ENCODE measurements around the gene GULP1. TPM values are rescaled to one million over a fixed set of nuclear protein-coding genes. Genes with fewer than 3 reads are reported as not detected.

GULP1 gene
- total RNA-seq, 1 experiment from 2014 or later, result 86.8 TPM

DNA sequence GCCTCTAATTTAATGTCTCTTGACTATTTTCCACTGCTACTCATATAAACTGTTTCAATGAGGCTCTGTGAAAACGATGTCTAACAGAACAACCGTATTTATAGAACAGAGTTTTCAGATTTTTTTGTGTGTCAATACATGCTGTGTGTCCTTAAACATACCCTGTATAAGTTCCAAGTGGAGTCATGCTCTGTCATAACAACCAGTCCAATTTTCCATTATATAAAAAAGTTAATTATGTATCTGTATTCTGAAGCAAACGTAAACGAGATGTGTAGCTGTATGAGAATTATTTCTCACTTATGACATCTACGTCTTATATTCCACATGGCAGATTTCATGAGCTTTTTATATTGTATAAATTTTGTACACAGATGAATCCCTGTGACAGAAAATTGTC is 13.9 kb upstream of the GULP1 start:
- TF ChIP-seq, protein P1, sequence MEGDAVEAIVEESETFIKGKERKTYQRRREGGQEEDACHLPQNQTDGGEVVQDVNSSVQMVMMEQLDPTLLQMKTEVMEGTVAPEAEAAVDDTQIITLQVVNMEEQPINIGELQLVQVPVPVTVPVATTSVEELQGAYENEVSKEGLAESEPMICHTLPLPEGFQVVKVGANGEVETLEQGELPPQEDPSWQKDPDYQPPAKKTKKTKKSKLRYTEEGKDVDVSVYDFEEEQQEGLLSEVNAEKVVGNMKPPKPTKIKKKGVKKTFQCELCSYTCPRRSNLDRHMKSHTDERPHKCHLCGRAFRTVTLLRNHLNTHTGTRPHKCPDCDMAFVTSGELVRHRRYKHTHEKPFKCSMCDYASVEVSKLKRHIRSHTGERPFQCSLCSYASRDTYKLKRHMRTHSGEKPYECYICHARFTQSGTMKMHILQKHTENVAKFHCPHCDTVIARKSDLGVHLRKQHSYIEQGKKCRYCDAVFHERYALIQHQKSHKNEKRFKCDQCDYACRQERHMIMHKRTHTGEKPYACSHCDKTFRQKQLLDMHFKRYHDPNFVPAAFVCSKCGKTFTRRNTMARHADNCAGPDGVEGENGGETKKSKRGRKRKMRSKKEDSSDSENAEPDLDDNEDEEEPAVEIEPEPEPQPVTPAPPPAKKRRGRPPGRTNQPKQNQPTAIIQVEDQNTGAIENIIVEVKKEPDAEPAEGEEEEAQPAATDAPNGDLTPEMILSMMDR (IDR thresholded peaks at IDR 0.05; ENCODE audit: unreplicated experiment), result no peak
- DNase-seq, result no peak
- Mint-ChIP-seq H3K36me3 (ENCODE audit: insufficient read depth, unreplicated experiment) (no peaks in the 10 kb centered on the region), H3K9me3 (ENCODE audit: low read depth, unreplicated experiment) (peaks cover 2% of the 10 kb centered on the region), H3K4me1 (ENCODE audit: low read depth, unreplicated experiment) (peaks cover 15% of the 10 kb centered on the region), H3K27me3 (ENCODE audit: unreplicated experiment) (no peaks in the 10 kb centered on the region), H3K27ac (ENCODE audit: unreplicated experiment) (no peak overlapping the region), H3K4me3 (ENCODE audit: low read depth, unreplicated experiment) (no peak overlapping the region)
- CTCF ChIA-PET, result no interaction called here
- BruUV-seq (replicated peaks), result no TSS peak
- intact Hi-C loops (cut with micrococcal nuclease; ENCODE audit: unreplicated experiment), result no loop called here

DNA sequence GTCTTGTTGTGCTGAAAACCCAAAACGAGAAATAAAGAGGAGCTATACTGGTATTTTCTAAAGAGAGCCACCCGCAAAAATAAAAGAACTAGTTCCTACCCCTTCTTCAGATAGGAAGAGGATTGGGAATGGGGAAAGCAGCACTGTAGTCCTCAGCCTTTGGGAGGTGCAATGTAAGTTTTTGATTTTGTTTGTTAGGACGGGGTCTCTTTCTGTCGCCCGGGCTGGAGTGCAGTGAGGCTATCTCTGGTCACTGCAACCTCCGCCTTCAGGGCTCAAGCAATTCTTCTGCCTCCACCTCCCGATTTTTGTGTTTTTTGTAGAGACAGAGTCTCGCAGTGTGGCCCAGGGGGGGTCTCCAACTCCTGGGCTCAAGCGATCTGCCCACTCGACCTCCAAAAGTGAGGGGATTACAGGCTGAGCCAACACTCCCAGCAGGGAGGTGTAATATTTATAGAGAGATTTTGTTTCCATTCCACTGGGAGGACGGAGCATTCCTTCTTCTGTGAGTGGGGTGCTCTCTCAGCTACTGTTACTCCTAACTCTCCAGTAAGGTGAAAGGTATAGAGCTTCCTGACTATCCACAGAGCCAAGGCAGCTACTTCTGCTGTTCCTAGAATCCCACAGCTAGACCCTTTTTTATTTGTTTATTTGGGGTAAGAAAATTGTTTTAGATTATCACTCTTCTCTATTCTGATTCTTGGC is 13.1 kb upstream of the GULP1 start:
- CTCF ChIA-PET, result interaction anchor here (0.6 kb wide), 1 partner anchor 653 kb away, joined by 5 read pairs; no protein-coding TSS in a partner anchor
- BruUV-seq (replicated peaks), result no TSS peak
- Mint-ChIP-seq H3K9me3 (ENCODE audit: low read depth, unreplicated experiment) (peaks cover 5% of the 10 kb centered on the region), H3K27ac (ENCODE audit: unreplicated experiment) (no peak overlapping the region), H3K4me1 (ENCODE audit: low read depth, unreplicated experiment) (peaks cover 15% of the 10 kb centered on the region), H3K36me3 (ENCODE audit: insufficient read depth, unreplicated experiment) (no peaks in the 10 kb centered on the region), H3K27me3 (ENCODE audit: unreplicated experiment) (no peaks in the 10 kb centered on the region), H3K4me3 (ENCODE audit: low read depth, unreplicated experiment) (no peak overlapping the region)
- TF ChIP-seq, protein P1 (IDR thresholded peaks at IDR 0.05; ENCODE audit: unreplicated experiment), result no peak
- no peak for DNase-seq
- intact Hi-C loops (cut with micrococcal nuclease; ENCODE audit: unreplicated experiment), result no loop called here

DNA sequence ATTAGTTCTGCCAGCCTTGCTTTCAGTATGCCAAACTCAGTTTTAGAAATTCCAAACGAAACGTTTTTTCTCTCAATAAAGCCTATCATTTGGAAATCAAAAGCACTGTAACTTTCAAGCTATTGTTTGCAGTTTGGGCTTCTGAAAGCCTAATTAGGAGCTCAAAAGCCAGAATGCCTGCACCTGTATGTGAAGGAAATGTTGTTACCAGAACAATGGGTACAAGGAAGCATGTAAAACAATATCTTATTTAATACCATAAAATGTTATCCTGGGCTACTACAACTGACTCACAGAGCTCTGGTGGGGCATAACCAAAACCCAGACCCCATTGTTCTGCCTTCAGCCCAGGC is 12.6 kb upstream of the GULP1 start:
- H3K9me3 Mint-ChIP-seq (ENCODE audit: low read depth, unreplicated experiment), result peaks cover 5% of the 10 kb centered on the region
- H3K4me3 Mint-ChIP-seq (ENCODE audit: low read depth, unreplicated experiment), result no peak overlapping the region
- H3K4me1 Mint-ChIP-seq (ENCODE audit: low read depth, unreplicated experiment), result peaks cover 15% of the 10 kb centered on the region
- BruUV-seq (replicated peaks), result no TSS peak
- CTCF ChIA-PET, result interaction anchor here (0.6 kb wide), 1 partner anchor 652 kb away, joined by 5 read pairs; no protein-coding TSS in a partner anchor
- no peak overlapping the region for H3K27ac Mint-ChIP-seq (ENCODE audit: unreplicated experiment)
- no peak for DNase-seq
- TF ChIP-seq, protein P1 (IDR thresholded peaks at IDR 0.05; ENCODE audit: unreplicated experiment), result no peak
- no peaks in the 10 kb centered on the region for H3K27me3 Mint-ChIP-seq (ENCODE audit: unreplicated experiment)
- intact Hi-C loops (cut with micrococcal nuclease; ENCODE audit: unreplicated experiment), result no loop called here
- H3K36me3 Mint-ChIP-seq (ENCODE audit: insufficient read depth, unreplicated experiment), result no peaks in the 10 kb centered on the region

DNA sequence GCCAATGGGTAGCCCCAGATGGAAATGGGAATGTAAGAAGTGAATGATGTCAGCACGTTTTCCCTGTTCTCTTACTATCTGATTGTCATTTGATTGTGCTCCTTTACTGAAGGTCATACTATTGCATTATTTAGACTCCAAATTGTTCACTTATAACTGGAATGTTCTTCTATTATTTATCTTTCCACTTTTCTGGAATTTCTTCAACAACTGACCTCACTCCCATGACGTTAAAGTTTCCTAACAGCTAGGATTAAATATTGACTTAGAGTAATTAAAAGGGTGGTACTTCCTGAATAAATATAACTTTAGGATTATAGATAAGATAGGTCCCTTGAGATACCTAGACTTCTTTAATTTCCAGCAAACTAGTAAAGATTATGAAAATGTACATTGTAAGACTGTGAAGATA is 10.9 kb upstream of the GULP1 start:
- H3K27ac Mint-ChIP-seq (ENCODE audit: unreplicated experiment), result no peak overlapping the region
- H3K36me3 Mint-ChIP-seq (ENCODE audit: insufficient read depth, unreplicated experiment), result no peaks in the 10 kb centered on the region
- no TSS peak for BruUV-seq (replicated peaks)
- no peak overlapping the region for H3K4me3 Mint-ChIP-seq (ENCODE audit: low read depth, unreplicated experiment)
- peaks cover 5% of the 10 kb centered on the region for H3K9me3 Mint-ChIP-seq (ENCODE audit: low read depth, unreplicated experiment)
- DNase-seq, result no peak
- no peaks in the 10 kb centered on the region for H3K27me3 Mint-ChIP-seq (ENCODE audit: unreplicated experiment)
- CTCF ChIA-PET, result no interaction called here
- TF ChIP-seq, protein P1 (IDR thresholded peaks at IDR 0.05; ENCODE audit: unreplicated experiment), result no peak
- intact Hi-C loops (cut with micrococcal nuclease; ENCODE audit: unreplicated experiment), result no loop called here
- peaks cover 18% of the 10 kb centered on the region for H3K4me1 Mint-ChIP-seq (ENCODE audit: low read depth, unreplicated experiment)
